ENCODE data around the gene CIAO1.

CIAO1 gene

DNA sequence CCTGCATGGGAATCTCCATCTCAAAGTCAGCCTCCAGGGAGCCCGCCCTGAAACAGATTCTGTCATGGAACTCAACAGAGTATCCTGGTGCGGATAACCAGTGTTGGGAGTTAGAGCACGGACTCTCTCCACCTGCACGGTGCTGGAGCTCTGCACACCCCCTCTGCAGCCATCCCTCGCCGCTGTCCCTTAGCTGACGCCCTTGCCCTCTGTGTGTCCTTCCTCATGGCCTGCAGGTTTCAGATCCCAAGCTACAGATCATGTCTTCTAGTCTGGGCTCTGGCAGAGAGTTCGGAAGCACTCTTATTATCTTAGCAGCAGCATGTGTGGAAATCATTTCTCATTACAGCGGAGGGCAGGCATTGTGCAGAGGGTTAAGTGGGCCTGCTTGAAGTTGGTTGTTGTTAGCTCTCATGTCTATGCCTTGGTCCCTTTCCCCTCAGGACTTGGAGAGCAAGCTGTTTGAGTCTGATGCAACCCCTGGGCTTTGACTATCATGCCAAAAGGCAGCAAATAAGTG lies 26.2 kb upstream of the CIAO1 start:
- TF ChIP-seq ZNF8 (CRISPR knock-in tag; IDR thresholded peaks at IDR 0.05) (no peak), ISL1 (CRISPR knock-in tag; IDR thresholded peaks at IDR 0.05) (no peak), RARB (CRISPR knock-in tag; IDR thresholded peaks at IDR 0.05) (no peak), TCF4 (CRISPR knock-in tag; IDR thresholded peaks at IDR 0.05; ENCODE audit: borderline replicate concordance) (no peak), ZNF70 (CRISPR knock-in tag; IDR thresholded peaks at IDR 0.05) (no peak), PPARA (CRISPR knock-in tag; IDR thresholded peaks at IDR 0.05; ENCODE audit: borderline replicate concordance) (no peak), OSR1 (CRISPR knock-in tag; IDR thresholded peaks at IDR 0.05) (no peak), TSHZ2 (CRISPR knock-in tag; IDR thresholded peaks at IDR 0.05) (no peak), TOX (CRISPR knock-in tag; IDR thresholded peaks at IDR 0.05; ENCODE audit: borderline replicate concordance) (no peak), CSDC2 (CRISPR knock-in tag; IDR thresholded peaks at IDR 0.05) (no peak), ZFP3 (CRISPR knock-in tag; IDR thresholded peaks at IDR 0.05) (no peak), SNAI2 (CRISPR knock-in tag; IDR thresholded peaks at IDR 0.05) (no peak), ZFP30 (CRISPR knock-in tag; IDR thresholded peaks at IDR 0.05) (no peak), ZC3H10 (CRISPR knock-in tag; IDR thresholded peaks at IDR 0.05) (no peak), BACH2 (CRISPR knock-in tag; IDR thresholded peaks at IDR 0.05; ENCODE audit: borderline replicate concordance) (no peak), GLIS3 (CRISPR knock-in tag; IDR thresholded peaks at IDR 0.05) (no peak)
- TF ChIP-seq, protein P1, sequence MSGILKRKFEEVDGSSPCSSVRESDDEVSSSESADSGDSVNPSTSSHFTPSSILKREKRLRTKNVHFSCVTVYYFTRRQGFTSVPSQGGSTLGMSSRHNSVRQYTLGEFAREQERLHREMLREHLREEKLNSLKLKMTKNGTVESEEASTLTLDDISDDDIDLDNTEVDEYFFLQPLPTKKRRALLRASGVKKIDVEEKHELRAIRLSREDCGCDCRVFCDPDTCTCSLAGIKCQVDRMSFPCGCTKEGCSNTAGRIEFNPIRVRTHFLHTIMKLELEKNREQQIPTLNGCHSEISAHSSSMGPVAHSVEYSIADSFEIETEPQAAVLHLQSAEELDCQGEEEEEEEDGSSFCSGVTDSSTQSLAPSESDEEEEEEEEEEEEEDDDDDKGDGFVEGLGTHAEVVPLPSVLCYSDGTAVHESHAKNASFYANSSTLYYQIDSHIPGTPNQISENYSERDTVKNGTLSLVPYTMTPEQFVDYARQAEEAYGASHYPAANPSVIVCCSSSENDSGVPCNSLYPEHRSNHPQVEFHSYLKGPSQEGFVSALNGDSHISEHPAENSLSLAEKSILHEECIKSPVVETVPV (CRISPR knock-in tag; IDR thresholded peaks at IDR 0.05): no peak
- TF ChIP-seq, protein P2, sequence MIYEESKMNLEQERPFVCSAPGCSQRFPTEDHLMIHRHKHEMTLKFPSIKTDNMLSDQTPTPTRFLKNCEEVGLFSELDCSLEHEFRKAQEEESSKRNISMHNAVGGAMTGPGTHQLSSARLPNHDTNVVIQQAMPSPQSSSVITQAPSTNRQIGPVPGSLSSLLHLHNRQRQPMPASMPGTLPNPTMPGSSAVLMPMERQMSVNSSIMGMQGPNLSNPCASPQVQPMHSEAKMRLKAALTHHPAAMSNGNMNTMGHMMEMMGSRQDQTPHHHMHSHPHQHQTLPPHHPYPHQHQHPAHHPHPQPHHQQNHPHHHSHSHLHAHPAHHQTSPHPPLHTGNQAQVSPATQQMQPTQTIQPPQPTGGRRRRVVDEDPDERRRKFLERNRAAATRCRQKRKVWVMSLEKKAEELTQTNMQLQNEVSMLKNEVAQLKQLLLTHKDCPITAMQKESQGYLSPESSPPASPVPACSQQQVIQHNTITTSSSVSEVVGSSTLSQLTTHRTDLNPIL (CRISPR knock-in tag; IDR thresholded peaks at IDR 0.05; ENCODE audit: low read depth): no peak
- TF ChIP-seq, protein P3, sequence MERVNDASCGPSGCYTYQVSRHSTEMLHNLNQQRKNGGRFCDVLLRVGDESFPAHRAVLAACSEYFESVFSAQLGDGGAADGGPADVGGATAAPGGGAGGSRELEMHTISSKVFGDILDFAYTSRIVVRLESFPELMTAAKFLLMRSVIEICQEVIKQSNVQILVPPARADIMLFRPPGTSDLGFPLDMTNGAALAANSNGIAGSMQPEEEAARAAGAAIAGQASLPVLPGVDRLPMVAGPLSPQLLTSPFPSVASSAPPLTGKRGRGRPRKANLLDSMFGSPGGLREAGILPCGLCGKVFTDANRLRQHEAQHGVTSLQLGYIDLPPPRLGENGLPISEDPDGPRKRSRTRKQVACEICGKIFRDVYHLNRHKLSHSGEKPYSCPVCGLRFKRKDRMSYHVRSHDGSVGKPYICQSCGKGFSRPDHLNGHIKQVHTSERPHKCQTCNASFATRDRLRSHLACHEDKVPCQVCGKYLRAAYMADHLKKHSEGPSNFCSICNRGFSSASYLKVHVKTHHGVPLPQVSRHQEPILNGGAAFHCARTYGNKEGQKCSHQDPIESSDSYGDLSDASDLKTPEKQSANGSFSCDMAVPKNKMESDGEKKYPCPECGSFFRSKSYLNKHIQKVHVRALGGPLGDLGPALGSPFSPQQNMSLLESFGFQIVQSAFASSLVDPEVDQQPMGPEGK (CRISPR knock-in tag; IDR thresholded peaks at IDR 0.05; ENCODE audit: borderline replicate concordance): no peak
- no peak for ATAC-seq

- TF ChIP-seq ZC3H10 (CRISPR knock-in tag; IDR thresholded peaks at IDR 0.05) (no peak), TCF4 (CRISPR knock-in tag; IDR thresholded peaks at IDR 0.05; ENCODE audit: borderline replicate concordance) (no peak), ESRRG (CRISPR knock-in tag; IDR thresholded peaks at IDR 0.05) (no peak), BACH2 (CRISPR knock-in tag; IDR thresholded peaks at IDR 0.05; ENCODE audit: borderline replicate concordance) (no peak), SNAI2 (CRISPR knock-in tag; IDR thresholded peaks at IDR 0.05) (no peak), CSDC2 (CRISPR knock-in tag; IDR thresholded peaks at IDR 0.05) (no peak), RARB (CRISPR knock-in tag; IDR thresholded peaks at IDR 0.05) (no peak), TOX (CRISPR knock-in tag; IDR thresholded peaks at IDR 0.05; ENCODE audit: borderline replicate concordance) (no peak), ZFP30 (CRISPR knock-in tag; IDR thresholded peaks at IDR 0.05) (no peak), ZNF8 (CRISPR knock-in tag; IDR thresholded peaks at IDR 0.05) (no peak), ZNF70 (CRISPR knock-in tag; IDR thresholded peaks at IDR 0.05) (no peak), ISL1 (CRISPR knock-in tag; IDR thresholded peaks at IDR 0.05) (no peak), OSR1 (CRISPR knock-in tag; IDR thresholded peaks at IDR 0.05) (no peak), PPARA (CRISPR knock-in tag; IDR thresholded peaks at IDR 0.05; ENCODE audit: borderline replicate concordance) (no peak)
- TF ChIP-seq, protein P4, sequence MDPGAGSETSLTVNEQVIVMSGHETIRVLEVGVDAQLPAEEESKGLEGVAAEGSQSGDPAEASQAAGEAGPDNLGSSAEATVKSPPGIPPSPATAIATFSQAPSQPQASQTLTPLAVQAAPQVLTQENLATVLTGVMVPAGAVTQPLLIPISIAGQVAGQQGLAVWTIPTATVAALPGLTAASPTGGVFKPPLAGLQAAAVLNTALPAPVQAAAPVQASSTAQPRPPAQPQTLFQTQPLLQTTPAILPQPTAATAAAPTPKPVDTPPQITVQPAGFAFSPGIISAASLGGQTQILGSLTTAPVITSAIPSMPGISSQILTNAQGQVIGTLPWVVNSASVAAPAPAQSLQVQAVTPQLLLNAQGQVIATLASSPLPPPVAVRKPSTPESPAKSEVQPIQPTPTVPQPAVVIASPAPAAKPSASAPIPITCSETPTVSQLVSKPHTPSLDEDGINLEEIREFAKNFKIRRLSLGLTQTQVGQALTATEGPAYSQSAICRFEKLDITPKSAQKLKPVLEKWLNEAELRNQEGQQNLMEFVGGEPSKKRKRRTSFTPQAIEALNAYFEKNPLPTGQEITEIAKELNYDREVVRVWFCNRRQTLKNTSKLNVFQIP (CRISPR knock-in tag; IDR thresholded peaks at IDR 0.05; ENCODE audit: borderline replicate concordance, low read depth): no peak
- TF ChIP-seq, protein P1 (CRISPR knock-in tag; IDR thresholded peaks at IDR 0.05): no peak
- ATAC-seq: no peak
Measured at GRCh38 chr2:96240341-96241038, 25.5 kb upstream of the CIAO1 start.
